Measurements from ENCODE around the gene GCK.

GCK gene

DNA sequence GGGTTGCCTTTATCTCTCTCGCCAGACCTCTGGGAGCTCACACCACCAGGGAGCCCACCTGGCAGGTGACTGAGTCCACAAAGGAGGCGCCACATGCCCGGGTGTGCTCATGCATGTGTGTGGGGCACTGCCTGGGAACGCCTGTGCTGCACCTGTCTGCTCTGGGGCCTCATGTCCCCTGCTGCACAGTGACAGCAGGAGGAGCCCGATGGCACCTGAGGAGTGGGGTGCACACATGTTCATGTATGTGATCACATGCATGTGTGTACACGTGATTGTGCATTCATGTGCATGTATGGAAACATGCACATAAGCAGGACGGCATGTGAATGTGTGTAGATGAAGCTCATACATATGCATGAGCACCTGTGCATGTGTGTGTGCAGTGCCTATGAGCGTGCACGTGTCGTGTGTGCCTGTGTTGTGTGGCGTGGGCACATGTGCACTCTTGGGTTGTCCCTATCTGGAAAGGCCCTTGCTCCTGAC, 33.6 kb upstream of the GCK start:
- no peak for DNase-seq (ENCODE audit: low read depth, low spot score)

DNA sequence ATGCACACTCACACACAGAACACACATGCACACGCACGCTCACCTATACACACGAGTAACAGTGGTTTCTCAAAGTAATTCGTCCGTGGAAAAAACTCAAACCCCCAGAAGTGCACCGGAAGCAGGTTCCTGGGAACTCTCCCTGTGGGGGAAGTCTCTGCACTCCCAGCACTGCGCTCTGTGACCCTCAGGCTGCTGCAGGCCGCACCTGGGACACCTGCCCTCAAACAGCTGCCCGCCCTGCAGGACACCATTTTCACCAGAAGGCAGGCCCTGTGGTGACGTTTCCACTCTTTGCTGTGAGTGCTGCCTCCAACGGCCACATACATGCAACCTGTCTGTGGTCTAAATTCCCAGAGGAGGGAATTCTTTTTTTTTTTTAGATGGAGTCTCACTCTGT, 32.8 kb upstream of the GCK start:
- no peak for DNase-seq (ENCODE audit: low read depth, low spot score)

DNA sequence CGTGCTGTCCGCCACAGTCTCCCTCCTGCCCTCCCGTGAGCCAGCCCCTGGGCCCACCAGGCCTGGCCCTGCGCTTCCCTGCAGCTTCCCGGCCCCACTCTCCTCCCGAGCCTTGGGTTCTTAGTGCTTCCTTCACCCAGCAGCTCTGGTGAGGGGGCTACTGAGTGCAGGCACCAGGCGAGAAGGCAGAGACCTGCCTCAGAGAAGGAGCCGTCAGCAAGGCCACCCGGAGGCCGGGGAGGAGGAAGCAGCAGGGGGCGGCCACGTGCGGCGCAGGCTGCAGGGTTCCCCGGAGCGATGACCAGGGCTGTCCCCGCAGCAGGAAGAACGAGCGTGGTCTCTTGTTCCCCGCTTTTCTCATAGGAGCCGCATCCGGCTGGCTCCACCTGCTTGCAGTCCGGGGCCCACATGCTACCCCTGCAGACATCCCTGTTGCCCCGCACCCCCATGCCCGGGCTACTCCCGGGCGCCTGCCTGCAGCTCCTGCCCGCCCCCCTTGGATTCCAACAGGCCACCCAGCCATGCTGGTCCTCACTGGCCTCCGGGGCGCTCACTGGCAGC, 32.1 kb upstream of the GCK start:
- no peak for DNase-seq (ENCODE audit: low read depth, low spot score)

DNA sequence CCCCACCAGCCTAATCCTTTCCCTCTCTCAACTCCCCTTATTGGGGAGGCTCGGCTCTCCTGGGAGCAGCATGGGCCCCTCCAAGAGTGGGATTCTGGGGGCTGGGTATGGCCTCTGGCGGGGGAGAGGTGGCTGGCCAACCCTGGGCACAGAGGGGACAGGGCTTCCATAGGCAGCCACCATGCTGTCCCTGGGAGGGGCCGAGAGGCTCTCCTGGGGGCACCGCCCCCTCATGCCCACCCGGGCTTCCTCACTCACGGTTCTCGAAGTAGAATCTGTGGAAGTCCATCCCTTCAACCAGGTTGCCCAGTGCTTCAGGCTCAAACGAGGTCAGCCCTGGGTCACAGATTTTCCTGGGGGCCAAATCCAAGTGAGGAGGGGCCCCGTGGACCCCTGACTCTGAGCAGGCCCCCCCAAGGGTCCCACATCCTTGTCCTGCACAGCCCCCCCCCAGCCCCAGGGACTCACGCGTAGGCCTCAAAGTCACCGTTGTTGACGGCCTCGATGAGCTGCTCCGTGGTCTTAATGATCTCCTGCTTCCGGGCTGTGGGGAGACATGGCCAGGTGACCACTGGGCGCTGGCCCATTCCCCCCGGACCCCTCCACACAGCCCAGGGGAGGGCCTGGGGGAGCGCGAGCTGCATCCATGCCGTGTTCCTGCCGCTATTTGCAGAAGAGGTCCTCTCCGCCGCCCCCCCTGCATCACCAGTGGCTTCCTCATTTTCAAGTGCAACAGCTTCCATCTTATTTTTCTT, 31.3 kb upstream of the GCK start:
- no peak for DNase-seq (ENCODE audit: low read depth, low spot score)

DNA sequence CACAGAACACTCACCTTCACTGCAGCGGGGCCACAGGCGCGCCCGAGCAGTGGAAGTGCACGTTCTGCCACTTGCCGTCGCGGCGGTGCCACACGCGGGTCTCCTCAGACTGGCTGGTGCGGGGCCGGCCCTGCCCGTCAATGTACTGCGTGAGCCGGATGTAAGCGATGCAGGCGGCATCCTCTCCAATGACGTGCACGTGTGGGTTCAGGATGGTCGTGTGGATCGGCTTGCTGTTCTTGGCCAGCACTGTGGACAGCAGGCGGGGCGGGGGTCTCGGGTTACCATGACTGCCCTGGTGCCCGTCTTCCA, 30.8 kb upstream of the GCK start:
- DNase-seq (ENCODE audit: low read depth, low spot score): no peak

DNA sequence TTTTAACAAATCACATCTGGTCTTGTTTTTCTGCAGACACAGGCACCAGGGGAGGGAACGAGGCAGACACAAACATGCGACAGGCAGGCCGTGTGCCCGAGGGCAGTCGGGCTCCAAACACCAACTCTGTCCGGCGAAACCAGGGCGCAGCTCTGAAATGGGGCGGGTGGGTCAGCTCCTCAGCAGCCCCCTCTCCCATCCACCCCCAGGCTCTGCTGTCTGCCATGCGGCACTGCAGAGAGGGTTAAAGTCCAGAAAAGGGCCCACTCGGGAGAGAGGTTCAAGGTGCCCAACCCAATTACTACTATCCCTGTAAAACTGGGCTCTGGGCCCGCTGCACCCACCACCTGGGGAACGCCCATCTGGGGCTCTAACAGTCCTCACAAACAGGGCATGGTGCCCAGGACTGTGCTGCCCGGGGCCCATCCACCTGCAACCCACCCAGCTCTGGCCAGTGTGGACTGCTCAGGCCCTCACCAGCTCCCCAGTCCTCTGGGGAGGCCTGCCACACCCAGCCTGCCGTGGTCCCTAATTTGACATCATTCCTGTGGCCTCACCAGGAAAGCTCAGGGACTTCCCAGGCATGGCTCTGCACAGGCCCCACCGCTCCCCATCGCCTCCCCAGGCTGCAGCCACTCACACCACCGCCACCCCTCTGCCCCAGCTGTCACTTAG, 30.3 kb upstream of the GCK start:
- DNase-seq (ENCODE audit: low read depth, low spot score): no peak

DNA sequence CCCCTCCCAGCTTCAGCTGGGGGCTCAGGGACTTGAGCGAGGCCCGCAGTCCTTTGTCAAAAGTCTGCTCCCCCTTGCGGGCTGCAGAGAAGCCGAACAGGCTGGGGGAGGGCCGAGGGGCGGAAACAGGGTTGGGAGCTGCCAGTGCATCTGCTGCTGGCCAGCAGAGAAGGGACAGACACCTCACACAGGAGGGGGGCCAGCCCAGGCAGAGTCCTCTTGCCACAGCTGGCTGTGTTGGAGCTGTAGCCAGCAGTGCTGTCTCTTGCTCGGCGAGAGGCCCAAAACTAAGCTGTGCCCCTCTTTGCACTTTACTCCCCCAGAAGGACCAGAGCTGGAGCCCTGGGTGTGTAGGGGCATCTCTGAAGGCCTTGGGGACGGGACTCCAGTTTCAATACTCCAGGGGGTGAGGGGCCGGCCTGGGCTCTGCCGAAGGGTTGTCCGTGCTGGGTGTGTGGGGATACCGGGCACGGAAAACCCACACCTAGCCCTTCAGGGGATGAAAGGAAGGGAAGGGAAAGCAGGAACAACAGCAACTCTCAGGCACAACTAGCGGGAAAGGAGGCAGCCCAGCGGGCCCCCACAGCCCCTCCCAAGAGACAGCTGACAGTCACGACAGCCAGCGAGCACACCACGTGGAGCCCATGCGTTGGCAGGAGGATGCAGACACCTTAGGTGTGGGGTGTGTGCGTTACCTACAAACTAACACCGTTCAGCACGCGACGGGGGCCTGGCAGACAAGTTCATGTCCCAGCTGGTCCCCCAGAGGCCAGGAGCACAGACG, 29.4 kb upstream of the GCK start:
- no peak for DNase-seq (ENCODE audit: low read depth, low spot score)

DNA sequence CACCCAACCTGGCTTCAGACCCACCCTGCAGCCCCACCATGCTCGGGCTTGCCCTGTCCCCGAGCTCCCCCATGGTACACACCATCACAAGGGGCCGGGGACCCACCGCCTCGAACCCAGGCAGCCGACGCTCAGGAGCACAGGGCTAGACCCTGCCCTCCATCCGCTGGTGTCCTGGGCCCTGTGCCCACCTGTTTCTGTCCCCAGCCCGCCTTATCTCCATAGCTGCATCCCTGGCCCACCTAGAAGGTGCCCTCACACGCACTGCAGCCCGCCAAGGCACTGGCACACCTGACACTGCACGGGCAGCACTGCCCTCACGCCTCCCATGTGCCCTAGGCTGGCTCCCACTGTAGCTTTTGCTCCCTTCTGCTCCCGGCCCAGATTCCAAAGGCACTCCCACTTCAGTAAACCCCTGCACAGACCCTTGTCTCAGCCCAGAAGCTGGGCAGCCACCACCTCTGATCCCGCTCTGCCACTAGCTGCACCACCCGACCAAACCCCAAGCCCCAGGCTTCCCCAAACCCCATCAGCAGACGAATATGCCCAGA, 28.7 kb upstream of the GCK start:
- DNase-seq (ENCODE audit: low read depth, low spot score): no peak

DNA sequence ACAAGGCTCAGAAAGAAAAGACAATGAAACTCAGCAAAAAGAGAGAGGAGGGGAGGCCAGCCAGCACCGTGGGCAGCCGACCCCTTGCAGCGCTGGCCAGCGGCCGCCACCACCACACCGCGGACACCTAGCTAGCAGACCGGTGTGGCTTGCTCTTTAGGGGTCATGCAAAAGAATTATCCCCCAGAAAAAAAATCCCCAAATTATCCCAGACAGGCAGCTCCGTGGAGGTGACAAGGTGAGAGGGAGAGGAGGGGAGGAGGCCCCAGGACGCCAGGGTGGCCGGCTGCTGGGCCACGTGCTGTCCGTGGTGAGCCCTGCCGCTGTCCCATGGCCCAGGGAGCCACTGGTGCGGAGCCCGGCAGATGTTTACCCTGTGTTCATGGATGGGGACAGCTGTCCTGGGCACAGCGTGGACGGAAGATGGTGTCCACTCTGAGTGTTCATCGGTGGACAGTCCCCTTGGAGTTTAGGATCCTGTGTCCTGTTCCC, 28.0 kb upstream of the GCK start:
- DNase-seq (ENCODE audit: low read depth, low spot score): no peak

DNA sequence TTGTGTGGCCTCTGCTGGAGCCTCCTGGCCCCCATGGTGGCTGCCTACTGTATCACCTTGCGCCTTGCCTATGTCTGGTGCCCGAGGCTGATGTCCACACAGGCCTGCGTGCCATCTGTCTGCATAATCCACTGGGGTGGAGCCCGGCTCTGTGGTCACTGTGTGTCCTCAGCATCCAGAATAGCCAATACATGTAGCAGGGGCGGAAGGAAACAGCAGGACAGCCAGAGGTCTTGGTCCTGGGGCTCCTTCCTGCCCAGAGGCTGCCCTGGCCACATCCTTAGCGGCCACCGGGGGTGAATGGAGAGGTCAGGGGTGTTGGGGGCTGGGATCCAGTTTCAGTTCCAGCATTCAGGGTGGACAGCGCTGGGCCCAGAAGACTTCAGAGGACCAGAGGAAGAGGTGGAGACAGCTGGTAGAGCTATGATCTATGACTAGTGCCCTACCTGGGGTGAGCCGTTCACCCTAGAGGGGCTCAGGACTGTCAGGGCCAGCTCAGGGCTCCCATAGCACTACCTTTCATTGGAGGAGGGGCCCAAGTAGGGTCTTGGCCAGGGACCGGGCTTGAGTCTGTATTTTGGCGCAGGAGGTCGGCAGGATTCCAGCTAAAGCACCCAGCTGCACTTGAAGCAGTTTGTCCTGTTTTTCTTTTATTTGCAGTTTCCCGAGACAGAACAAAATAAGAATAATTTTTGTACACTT, 27.4 kb upstream of the GCK start:
- no peak for DNase-seq (ENCODE audit: low read depth, low spot score)

DNA sequence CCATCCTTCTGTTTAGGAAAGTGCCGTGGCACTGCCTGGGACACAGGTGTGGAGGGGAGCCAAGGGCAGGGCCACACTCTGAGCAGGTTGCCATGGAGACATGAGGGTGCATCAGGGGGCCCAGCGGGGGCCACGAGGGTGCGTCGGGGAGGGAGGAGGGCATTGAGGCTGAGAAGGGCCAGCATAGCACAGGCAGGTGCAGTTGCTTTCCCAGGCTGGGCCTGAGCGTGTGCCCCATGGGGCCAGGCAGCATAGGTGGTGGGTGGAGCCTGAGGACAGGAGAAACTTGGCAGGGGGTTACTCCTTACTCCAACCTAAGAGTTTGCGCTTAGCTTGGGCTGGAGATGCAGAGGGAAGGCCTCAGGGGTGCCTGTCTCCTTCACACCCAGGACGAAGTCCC, 26.8 kb upstream of the GCK start:
- DNase-seq (ENCODE audit: low read depth, low spot score): no peak

DNA sequence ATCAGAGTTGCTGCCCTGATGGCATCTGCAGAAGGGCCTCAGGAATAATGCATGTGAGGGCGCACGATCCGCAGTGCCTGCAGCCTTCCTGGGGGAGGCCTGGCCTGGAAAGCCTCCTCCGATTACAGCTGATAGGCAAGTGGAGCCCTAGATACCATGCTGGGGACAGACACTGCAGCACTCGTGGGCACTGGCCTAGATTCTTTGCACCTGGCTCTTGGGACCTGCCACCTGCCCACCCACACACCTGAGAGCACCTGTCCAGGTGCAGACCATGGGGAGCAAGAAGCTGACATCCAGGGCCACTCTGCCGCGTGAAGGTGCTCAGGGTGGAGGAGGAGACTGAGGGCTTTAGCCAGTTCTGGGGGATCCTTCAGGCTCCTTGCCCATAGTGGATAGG, 26.3 kb upstream of the GCK start:
- no peak for DNase-seq (ENCODE audit: low read depth, low spot score)

DNA sequence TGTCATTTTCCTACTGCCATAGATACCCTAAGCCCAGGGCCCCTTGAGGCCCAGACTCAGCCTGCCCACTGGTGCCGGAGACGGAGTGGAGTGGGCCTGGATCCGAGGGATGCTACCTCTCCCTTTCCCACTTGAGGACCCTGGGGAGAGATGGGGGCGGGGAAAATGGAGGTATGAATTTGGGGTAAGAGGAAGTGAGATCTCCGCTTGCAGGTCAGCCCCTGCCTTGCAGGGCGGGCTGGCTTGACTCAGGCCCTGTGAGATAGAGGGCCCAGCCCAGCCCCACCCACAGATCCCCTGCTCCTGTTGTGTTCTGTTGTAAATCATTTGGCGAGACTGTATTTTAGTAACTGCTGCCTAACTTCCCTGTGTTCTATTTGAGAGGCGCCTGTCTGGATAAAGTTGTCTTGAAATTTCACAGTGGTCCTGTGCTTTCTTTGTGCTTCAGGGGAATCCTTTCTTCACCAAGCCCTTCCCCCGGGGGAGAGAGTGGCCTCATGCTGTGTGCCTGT, 24.7 kb upstream of the GCK start:
- DNase-seq (ENCODE audit: low read depth, low spot score): no peak

DNA sequence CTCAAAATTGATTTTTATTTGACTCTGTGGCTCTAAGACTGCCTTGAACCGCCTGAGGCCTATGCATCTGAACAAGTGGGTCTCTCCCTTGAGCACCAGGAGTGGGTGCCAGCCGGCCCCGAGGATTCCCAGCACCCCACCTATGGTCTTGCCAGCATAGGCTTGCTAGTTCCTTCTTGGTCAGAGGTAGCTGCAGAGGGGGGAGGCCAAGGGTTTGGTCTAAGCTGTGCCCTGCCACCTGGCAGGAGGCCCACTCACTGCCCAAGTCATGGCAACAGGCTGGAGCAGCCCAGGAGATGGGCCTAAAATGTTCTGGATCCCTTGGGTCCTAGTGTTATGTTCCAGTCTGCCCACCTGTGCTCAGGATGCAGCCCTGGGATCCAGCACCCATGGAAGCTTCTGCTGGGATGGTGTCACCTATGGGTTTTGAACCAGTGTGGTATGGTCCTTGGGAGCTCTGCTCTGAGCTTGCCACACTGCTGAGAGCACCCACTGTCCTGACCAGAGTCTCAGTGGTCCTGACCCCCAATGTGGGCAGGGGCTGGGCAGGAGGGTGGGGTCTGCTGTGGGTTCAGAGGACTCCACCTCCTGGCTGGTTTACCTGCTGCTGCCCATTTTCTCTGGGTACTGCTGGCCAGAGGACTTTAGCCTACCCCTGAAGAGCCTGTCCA, 24.1 kb upstream of the GCK start:
- DNase-seq (ENCODE audit: low read depth, low spot score): no peak

DNA sequence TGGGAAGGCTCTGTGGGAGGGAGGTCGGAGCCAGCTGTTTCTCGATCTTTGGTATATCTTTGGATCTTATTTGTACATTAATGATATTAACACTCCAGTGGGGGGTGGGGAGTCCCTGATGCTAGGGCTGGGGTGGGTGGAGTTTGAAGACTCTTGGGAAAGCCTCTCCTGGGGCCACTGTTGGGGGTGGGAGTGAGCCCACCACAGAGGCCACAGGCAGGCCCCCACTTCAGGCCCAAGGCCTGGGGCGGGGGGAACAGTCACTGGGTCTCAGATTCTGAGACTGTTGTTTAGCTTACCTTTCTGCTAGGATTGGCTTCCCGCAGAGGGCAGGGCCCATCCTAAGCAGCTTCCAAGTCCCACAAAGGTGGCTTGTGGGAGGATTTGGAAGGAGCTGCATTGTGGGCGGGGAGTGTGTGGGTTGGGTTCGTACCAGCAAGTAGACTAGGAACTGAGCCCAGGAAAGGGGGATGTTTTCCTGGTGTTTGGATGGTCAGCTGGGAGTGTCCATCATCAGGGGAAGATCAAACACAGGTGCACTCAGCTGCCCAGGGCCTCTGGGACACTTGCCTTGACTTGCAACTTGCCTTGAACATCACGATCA, 23.4 kb upstream of the GCK start:
- no peak for DNase-seq (ENCODE audit: low read depth, low spot score)

DNA sequence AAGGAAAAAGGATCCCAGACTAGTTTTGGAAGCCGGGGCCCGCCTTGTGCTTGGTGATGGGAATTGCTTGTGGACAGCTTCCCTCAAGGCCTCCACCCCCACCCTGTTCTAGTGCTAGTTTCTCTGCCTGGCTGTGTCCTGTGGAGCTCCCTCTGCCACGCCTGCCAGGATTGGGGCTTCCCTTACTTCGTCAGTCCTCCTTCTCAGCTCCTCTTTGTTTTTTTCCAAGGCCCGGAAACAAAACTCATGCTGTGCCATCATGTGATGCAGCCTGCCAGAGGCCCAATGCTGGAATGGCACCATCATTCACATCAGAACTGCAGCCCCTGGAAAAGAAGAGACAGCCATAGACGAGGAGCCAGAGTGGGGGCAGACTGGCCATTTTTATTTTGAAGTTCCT, 22.8 kb upstream of the GCK start:
- DNase-seq (ENCODE audit: low read depth, low spot score): no peak

DNA sequence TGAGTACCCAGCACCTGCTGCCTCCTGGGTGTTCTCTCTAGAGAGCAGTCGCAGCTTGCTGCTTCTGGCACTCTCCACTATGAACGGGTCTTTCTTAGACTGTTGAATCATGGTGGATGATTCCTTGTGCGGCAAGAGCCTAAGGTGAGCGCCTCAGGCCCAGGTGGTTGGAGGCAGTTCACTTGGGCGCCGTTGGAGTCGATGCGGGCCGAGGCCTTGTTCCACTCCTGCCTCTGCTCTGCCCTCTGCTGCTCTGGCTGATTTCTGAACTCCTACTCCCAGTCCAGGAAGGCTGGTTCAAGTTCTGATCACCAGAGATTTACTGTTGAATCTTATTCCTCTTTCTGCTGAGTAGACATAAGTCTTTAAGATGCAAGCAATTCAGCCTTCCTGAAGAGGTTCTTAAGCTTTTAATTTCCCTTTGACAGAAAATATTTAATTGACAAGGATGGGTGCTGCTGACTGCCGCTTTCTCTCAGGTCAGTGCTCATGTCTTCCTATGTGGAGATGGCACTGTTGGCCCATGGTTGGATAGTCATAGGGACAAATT, 22.0 kb upstream of the GCK start:
- DNase-seq (ENCODE audit: low read depth, low spot score): no peak

DNA sequence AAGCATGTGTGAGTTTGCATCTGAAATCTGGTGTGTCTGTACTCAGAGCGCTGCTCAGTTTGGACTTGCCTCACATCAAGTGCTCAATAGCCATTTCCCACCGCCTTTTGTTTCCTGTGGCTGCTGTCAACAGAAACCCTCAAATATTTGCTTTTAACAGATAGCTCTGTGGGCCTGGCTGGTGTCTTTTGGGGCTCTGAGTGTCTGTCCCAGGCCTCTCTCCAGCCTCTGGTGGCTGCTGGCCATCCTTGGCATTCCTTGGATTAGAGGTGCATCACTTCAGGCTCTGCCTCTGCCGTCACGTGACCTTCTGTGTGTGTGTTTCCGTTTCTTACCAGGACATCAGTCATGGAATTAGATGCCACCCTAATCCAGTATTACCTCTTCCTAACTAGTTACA, 20.9 kb upstream of the GCK start:
- no peak for DNase-seq (ENCODE audit: low read depth, low spot score)

DNA sequence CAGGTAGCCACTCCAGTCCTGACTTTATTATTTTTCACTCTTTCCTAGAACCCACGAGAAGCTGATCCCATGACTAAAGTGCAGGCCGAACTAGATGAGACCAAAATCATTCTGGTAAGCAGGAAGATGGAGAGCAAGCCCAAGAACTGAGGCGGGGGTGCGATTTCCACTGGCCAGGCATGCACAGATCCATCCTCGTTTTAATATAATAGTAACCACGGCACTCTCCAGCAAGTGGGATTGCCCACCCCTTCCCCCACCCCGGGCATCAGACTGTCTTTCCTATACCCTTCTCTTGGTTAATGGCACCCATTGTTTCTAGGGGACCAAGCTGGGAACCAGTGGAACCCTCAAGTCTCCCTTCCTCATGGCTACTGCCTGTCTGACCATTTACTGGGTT, 18.8 kb upstream of the GCK start:
- DNase-seq (ENCODE audit: low read depth, low spot score): no peak

DNA sequence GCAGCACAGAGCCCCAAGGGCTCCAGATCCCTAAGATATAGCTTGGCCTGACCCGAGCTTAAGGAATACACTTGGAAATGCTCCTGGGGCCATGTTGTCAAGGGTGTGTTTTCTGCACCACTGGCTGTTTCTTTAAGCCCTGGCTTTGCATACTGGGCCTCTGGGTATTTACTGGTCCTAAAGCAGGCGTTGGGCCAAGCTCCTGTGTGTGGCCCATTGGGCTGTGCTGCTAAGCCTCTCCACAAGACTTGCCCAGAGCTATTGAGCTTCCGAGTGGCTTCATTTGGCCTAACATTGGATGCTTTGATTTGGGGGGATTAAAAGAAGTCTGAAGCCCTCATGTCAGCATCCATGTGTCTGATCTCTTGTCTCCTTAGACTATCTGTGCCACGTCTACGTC, 16.8 kb upstream of the GCK start:
- no peak for DNase-seq (ENCODE audit: low read depth, low spot score)
